Measurements from ENCODE around the gene FBXL15. TPM values are rescaled to one million over a fixed set of nuclear protein-coding genes. Genes with fewer than 3 reads are reported as not detected.
A peak's percentile ranks its signal among the peaks of the same experiment; 100 is the strongest.

FBXL15 gene
- total and polyA plus RNA-seq, 9 of the 15 experiments (the other 6 are each of a cell fraction or from before 2014, with no cell fraction given), result 0.08 to 25.9 (median 3.5) TPM

DNA sequence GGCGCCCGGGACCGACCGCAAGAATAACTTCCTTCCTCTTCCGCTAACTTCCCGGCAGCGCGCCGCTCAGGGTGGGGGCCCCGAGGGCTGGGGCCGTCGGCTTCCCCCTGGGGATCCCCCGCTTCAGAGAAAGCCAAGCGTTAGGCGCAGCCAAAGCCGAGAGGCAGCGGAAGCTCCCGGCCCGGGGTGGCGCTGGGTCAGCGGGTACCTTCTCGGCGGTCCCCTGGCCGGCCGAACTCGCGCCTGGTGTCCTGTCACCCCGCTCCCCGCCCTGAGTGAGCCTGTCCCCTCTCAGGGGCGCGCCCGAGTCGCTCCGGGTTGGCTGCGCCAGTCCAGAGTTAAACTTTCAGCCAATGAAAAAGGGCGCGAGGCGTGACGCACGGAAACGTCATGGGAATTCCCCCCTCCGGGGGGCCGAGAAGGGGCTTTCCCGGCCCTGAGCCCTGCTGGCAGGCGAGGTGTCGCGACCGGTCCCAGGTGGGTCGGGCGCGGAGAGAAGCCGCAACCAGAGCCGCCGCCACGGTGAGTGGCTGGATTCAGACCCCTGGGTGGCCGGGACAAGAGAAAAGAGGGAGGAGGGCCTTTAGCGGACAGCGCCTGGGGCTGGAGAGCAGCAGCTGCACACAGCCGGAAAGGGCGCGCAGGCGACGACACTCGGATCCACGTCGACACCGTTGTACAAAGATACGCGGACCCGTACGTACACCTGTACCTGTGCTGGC lies 26.4 kb upstream of the FBXL15 start (continued):
- TF ChIP-seq PHF8 (IDR thresholded peaks at IDR 0.05; ENCODE audit: borderline replicate concordance, low read length) (peak; percentile 55; the same call in 1 of the 2 replicates), MCM2 (IDR thresholded peaks at IDR 0.05; ENCODE audit: low read depth) (no peak), NUFIP1 (IDR thresholded peaks at IDR 0.05; ENCODE audit: partially characterized antibody) (no peak), RAD51 (IDR thresholded peaks at IDR 0.05; ENCODE audit: borderline replicate concordance, low read depth) (no peak), HDAC8 (tag; IDR thresholded peaks at IDR 0.05) (no peak), FOS (IDR thresholded peaks at IDR 0.05; ENCODE audit: extremely low read depth, insufficient read length) (peak; percentile 38), NFE2L1 (tag; IDR thresholded peaks at IDR 0.05; ENCODE audit: borderline replicate concordance, low read depth) (no peak), RBM15 (IDR thresholded peaks at IDR 0.05; ENCODE audit: insufficient read depth, low read length) (no peak), RAD21 (CRISPR knock-in tag; conservative IDR thresholded peaks at IDR 0.05 in 1 of 2, IDR thresholded peaks at IDR 0.05 in 1 of 2) (peak; percentile 76), PML (IDR thresholded peaks at IDR 0.05; ENCODE audit: low read length) (no peak), PCBP1 (IDR thresholded peaks at IDR 0.05; ENCODE audit: low read depth, low read length, poor library complexity, severe bottlenecking) (no peak), ATF3 (IDR thresholded peaks at IDR 0.05) (no peak), ATF3 (CRISPR knock-in tag; conservative IDR thresholded peaks at IDR 0.05) (no peak), LEF1 (IDR thresholded peaks at IDR 0.05) (no peak), ZFP1 (CRISPR knock-in tag; IDR thresholded peaks at IDR 0.05) (no peak), SPI1 (IDR thresholded peaks at IDR 0.05; ENCODE audit: borderline replicate concordance, low read depth, low read length) (peak; percentile 88), STAT5A (IDR thresholded peaks at IDR 0.05; ENCODE audit: borderline replicate concordance, low read length) (no peak), HLTF (IDR thresholded peaks at IDR 0.05) (no peak), STAG1 (CRISPR knock-in tag; IDR thresholded peaks at IDR 0.05; ENCODE audit: borderline replicate concordance) (no peak), ZNF140 (CRISPR knock-in tag; IDR thresholded peaks at IDR 0.05) (no peak), MTA2 (IDR thresholded peaks at IDR 0.05; ENCODE audit: low read depth) (no peak)
- TF ChIP-seq, protein P1, sequence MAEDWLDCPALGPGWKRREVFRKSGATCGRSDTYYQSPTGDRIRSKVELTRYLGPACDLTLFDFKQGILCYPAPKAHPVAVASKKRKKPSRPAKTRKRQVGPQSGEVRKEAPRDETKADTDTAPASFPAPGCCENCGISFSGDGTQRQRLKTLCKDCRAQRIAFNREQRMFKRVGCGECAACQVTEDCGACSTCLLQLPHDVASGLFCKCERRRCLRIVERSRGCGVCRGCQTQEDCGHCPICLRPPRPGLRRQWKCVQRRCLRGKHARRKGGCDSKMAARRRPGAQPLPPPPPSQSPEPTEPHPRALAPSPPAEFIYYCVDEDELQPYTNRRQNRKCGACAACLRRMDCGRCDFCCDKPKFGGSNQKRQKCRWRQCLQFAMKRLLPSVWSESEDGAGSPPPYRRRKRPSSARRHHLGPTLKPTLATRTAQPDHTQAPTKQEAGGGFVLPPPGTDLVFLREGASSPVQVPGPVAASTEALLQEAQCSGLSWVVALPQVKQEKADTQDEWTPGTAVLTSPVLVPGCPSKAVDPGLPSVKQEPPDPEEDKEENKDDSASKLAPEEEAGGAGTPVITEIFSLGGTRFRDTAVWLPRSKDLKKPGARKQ (CRISPR knock-in tag; IDR thresholded peaks at IDR 0.05), result no peak
- TF ChIP-seq, protein P2, sequence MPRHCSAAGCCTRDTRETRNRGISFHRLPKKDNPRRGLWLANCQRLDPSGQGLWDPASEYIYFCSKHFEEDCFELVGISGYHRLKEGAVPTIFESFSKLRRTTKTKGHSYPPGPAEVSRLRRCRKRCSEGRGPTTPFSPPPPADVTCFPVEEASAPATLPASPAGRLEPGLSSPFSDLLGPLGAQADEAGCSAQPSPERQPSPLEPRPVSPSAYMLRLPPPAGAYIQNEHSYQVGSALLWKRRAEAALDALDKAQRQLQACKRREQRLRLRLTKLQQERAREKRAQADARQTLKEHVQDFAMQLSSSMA (CRISPR knock-in tag; IDR thresholded peaks at IDR 0.05), result no peak
